Measurements from ENCODE around the gene R3HDM4.
A peak's percentile ranks its signal among the peaks of the same experiment; 100 is the strongest.

The R3HDM4 gene

GRCh38 chr19:872266-872951 is 40.6 kb downstream of the R3HDM4 start:
- peak; percentile 95 for DNase-seq (ENCODE audit: low spot score)

GRCh38 chr19:871446-872265 is 41.4 kb downstream of the R3HDM4 start:
- no peak for DNase-seq (ENCODE audit: low spot score)

GRCh38 chr19:870963-871401 is 42.0 kb downstream of the R3HDM4 start:
- no peak for DNase-seq (ENCODE audit: low spot score)

GRCh38 chr19:870314-870713 is 42.7 kb downstream of the R3HDM4 start:
- no peak for DNase-seq (ENCODE audit: low spot score)

GRCh38 chr19:869245-870177 is 43.5 kb downstream of the R3HDM4 start:
- DNase-seq (ENCODE audit: low spot score), result no peak

GRCh38 chr19:868458-869244 is 44.4 kb downstream of the R3HDM4 start:
- DNase-seq (ENCODE audit: low spot score), result no peak

- DNase-seq (ENCODE audit: low spot score), result no peak
Observed at GRCh38 chr19:867855-868457, 45.1 kb downstream of the R3HDM4 start.

- DNase-seq (ENCODE audit: low spot score), result no peak
Observed at GRCh38 chr19:867301-867793, 45.7 kb downstream of the R3HDM4 start.

GRCh38 chr19:866769-867300 is 46.2 kb downstream of the R3HDM4 start:
- no peak for DNase-seq (ENCODE audit: low spot score)

GRCh38 chr19:863315-863620 is 49.8 kb downstream of the R3HDM4 start:
- no peak for DNase-seq (ENCODE audit: low spot score)

- DNase-seq (ENCODE audit: low spot score), result peak; percentile 84
Observed at GRCh38 chr19:862581-863314, 50.3 kb downstream of the R3HDM4 start.

GRCh38 chr19:861756-862580 is 51.1 kb downstream of the R3HDM4 start:
- peak; percentile 92 for DNase-seq (ENCODE audit: low spot score)

- DNase-seq (ENCODE audit: low spot score), result no peak
Observed at GRCh38 chr19:861141-861755, 51.8 kb downstream of the R3HDM4 start.

GRCh38 chr19:858868-859843 is 53.9 kb downstream of the R3HDM4 start, which contains the start of gene CFD:
Gene CFD (plus strand): TSS chr19:859664. CDS start chr19:859690, 26 bp downstream.
- peak; percentile 40 for DNase-seq (ENCODE audit: low spot score)

GRCh38 chr19:858284-858683 is 54.7 kb downstream of the R3HDM4 start:
- DNase-seq (ENCODE audit: low spot score), result no peak

GRCh38 chr19:855566-856120 is 57.4 kb downstream of the R3HDM4 start:
- no peak for DNase-seq (ENCODE audit: low spot score)

- DNase-seq (ENCODE audit: low spot score), result no peak
Observed at GRCh38 chr19:855142-855541, 57.9 kb downstream of the R3HDM4 start.
